Bronchial epithelial cell (primary cell): Measurements from ENCODE around the gene INTS2. TPM values are rescaled to one million over a fixed set of nuclear protein-coding genes. Genes with fewer than 3 reads are reported as not detected.

ENCODE experiments used
- DNase-seq: peaks from one replicate; pipeline ENCODE4 v3.0.0-alpha.2; 2010; ENCODE audit warnings: low read depth
- FAIRE-seq: peaks from 2 replicates; lab custom pipeline; 2011; peaks lifted over from hg19 to GRCh38; lab: Jason Lieb, UNC
- H3K27me3 ChIP-seq: 2 replicates; pipeline ENCODE4 v1.5.1; 2011; ENCODE audit warnings: low read length; ENCODE audit not compliant: control insufficient read depth, insufficient read depth
- H3K36me3 ChIP-seq: 2 replicates; pipeline ENCODE4 v1.5.1; 2011; ENCODE audit warnings: low read length; ENCODE audit not compliant: control insufficient read depth, insufficient read depth
- H3K4me3 ChIP-seq: 2 replicates; pipeline ENCODE4 v1.5.1; 2011; ENCODE audit warnings: mild to moderate bottlenecking, low read depth, low read length, control low read depth
- total RNA-seq: library from RNA; depleted of rRNA; stranded (reverse); fragments of >200 nt; gene quantifications from 2 replicates; pipeline ENCODE4 v1.2.1, GENCODE V29; 2014
- TF ChIP-seq, protein P1 (sequence below): IDR thresholded peaks from 2 replicates; pipeline ENCODE4 v1.5.1; 2011; ENCODE audit warnings: mild to moderate bottlenecking, moderate library complexity, low read length, control low read depth, inconsistent platforms; ENCODE audit not compliant: insufficient read depth, severe bottlenecking

The INTS2 gene
- total RNA-seq, 1 donor from 2014 or later = 17.1 TPM

DNA sequence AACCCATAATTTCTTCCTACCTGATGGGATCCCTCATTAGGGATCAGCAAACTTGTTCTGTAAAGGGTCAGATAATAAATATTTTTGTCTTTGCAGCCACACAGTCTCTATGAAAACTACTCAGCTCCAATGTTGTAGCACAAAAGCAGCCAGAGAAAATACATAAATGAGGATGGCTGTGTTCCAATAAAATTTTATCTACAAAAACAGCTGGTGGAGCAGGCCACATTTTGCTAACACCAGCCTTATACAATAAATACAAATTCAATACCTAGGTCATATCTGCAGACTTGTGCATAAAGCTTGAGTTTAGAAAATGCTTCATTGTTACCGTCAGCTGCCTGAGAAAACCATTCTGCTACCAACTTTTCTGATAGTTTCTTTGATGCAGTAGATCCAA is 38.4 kb upstream of the INTS2 start:
- DNase-seq (no peak), FAIRE-seq (no peak)
- H3K27me3 ChIP-seq = no peaks in the 10 kb centered on the region
- peaks cover 11% of the 10 kb centered on the region for H3K36me3 ChIP-seq
- H3K4me3 ChIP-seq = no peak overlapping the region
- TF ChIP-seq, protein P1, sequence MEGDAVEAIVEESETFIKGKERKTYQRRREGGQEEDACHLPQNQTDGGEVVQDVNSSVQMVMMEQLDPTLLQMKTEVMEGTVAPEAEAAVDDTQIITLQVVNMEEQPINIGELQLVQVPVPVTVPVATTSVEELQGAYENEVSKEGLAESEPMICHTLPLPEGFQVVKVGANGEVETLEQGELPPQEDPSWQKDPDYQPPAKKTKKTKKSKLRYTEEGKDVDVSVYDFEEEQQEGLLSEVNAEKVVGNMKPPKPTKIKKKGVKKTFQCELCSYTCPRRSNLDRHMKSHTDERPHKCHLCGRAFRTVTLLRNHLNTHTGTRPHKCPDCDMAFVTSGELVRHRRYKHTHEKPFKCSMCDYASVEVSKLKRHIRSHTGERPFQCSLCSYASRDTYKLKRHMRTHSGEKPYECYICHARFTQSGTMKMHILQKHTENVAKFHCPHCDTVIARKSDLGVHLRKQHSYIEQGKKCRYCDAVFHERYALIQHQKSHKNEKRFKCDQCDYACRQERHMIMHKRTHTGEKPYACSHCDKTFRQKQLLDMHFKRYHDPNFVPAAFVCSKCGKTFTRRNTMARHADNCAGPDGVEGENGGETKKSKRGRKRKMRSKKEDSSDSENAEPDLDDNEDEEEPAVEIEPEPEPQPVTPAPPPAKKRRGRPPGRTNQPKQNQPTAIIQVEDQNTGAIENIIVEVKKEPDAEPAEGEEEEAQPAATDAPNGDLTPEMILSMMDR = no peak

DNA sequence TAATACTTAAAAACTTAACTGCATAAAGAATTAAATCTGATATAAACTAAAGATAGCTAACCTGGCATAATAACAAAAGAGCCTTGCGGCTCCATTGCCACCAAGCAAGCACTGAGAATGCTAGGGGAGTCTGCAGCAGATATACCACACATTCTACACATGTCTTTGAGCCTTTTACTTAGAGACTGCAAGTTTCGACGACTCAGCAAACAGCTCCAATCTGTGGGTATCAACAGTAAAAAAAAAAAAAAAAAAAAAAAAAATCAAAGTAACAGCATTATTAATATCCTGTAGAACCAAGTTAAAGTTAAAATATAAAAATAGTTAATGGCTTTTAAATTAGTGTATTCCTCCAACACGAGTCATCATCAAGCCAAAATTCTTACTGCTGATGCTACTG is 27.8 kb upstream of the INTS2 start:
- Histone ChIP-seq H3K36me3 (peaks cover 10% of the 10 kb centered on the region), H3K27me3 (no peaks in the 10 kb centered on the region), H3K4me3 (no peak overlapping the region)
- FAIRE-seq (no peak), DNase-seq (no peak)
- TF ChIP-seq, protein P1 = no peak

DNA sequence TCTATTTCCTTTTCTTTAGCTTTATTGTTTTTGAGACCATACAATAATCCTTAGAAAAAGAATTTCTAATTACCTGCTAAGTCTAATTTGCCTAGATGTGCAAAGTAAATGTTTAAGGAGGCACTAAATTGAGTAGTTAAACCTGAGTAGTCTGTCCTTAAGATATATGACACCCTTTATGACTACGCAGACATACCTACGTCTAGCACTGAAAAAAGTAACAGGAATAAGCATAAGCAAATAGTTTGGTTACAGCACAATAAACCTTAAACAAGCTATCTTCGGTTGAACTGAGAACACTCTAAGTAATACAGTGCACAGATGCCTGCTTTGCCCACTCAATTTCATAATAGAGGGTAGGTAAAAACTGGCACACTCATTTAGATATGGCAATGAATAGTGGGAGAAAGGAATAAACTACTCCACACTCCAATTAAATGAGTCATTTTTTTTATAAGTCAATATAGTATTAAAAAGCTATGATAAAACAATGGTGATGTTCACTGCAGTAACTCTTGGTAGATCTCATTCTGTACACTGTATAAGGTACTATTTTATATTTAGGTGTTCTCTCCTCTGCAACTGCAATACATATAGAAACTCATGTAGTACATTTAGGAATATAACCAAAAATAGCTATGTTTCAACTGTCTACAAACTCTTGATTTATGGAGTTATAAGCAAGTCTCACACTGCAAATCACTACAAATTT is 19.7 kb upstream of the INTS2 start:
- DNase-seq (no peak), FAIRE-seq (no peak)
- TF ChIP-seq, protein P1 = no peak
- no peaks in the 10 kb centered on the region for H3K27me3 ChIP-seq
- peaks cover 5% of the 10 kb centered on the region for H3K36me3 ChIP-seq
- no peak overlapping the region for H3K4me3 ChIP-seq

DNA sequence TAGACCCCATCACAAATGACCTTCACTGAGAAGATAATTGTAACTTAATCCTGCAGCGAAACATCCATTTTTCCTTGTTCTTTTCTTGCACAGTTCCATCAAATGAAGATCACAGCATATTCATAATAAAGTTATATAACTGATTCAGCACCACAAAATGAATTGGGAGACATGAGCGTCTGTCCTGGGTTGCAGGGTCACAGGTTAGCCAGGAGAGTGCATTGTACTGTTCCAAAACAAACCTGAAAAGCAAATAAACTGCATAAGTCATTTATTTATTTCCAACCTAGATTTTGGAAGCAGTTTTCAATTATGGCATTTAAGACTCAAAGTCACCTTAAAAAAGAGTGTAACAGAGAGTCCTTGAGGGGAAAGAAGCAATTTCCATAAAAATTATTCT is 18.6 kb upstream of the INTS2 start:
- no peaks in the 10 kb centered on the region for H3K27me3 ChIP-seq
- no peak overlapping the region for H3K4me3 ChIP-seq
- TF ChIP-seq, protein P1 = no peak
- peaks cover 5% of the 10 kb centered on the region for H3K36me3 ChIP-seq
- no peak for FAIRE-seq
- DNase-seq = no peak

DNA sequence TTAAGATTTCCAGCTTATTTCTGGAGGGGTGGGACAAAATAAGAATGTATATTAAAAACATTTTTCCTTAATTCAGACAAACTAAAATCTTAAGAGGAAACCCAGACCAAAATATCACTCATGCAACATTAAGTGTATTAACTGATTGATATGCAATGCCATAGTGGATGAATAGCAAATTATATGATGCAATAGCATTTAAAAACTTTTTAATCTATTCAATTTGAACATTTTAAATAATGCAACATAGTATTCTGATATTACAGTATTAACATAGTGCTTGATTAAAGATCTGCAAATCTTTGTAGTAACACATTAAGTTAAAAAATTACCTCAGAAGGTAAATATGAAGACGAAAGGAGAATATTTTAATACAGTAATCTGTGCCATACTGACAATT is 15.3 kb upstream of the INTS2 start:
- no peaks in the 10 kb centered on the region for H3K27me3 ChIP-seq
- H3K4me3 ChIP-seq = no peak overlapping the region
- FAIRE-seq = no peak
- no peak for DNase-seq
- TF ChIP-seq, protein P1 = no peak
- H3K36me3 ChIP-seq = peaks cover 2% of the 10 kb centered on the region

DNA sequence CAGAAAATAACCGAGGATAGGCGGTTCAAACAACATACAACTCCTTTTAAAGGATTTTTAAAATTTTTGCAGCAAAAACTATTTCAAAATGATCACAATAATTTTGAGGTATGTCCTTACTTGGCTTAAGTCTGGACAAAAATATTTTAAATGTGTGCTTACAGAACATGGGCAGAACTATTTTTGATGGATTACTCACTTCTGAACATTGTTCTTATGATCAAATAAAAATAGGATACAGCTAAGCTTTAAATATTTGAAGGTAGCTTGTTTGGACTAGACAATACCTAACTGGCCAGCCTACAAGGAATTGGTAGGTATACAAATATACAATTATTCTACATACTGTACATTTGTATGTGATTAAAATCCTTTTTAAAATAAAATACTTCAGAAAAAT is 14.3 kb upstream of the INTS2 start:
- DNase-seq (no peak), FAIRE-seq (no peak)
- H3K4me3 ChIP-seq = no peak overlapping the region
- H3K27me3 ChIP-seq = no peaks in the 10 kb centered on the region
- TF ChIP-seq, protein P1 = no peak
- H3K36me3 ChIP-seq = peaks cover 2% of the 10 kb centered on the region
